ENCODE data around the gene DIABLO.
A peak's percentile ranks its signal among the peaks of the same experiment; 100 is the strongest.
"Not testable (repeated sequence)": the region's sequence is repeated elsewhere in the genome, so short reads cannot be mapped to it uniquely, and the experiment has no call there.

Gene DIABLO

GRCh38 chr12:122208073-122208820 lies 17.6 kb downstream of the DIABLO start:
- no peak for DNase-seq

DNA sequence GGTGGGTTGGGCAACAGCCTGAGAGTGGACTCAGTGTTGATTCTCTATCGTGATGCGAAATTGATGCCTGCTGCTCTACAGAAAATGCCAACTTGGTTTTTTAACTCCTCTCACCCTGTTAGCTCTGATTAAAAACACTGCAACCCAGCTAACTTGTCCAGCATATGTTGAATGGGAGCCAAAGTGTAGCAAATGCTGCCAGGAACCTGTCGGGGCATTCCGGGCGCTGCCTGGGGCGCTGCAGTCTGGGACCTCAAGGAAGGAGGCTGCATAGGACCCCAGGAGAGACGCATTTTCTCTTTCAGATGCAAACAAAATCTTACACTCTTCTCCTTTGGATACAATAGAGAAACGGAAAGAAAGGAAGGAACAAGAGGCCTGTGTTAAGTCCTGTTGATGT lies 18.5 kb downstream of the DIABLO start:
- DNase-seq = no peak

GRCh38 chr12:122206976-122207375 lies 18.9 kb downstream of the DIABLO start:
- DNase-seq = no peak

DNA sequence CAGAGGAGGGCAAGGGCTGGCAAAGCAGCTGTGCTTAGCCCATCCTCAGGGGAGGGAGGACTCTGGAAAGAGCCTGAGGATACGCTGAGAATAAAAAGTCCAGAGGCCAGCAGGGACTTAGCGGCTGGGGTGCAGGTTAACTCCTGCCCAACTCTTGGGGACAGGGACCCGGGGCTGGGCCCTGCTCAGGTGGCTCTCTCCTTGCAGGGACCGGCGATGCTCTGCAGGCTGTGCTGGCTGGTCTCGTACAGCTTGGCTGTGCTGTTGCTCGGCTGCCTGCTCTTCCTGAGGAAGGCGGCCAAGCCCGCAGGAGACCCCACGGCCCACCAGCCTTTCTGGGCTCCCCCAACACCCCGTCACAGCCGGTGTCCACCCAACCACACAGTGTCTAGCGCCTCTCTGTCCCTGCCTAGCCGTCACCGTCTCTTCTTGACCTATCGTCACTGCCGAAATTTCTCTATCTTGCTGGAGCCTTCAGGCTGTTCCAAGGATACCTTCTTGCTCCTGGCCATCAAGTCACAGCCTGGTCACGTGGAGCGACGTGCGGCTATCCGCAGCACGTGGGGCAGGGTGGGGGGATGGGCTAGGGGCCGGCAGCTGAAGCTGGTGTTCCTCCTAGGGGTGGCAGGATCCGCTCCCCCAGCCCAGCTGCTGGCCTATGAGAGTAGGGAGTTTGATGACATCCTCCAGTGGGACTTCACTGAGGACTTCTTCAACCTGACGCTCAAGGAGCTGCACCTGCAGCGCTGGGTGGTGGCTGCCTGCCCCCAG lies 19.6 kb downstream of the DIABLO start:
- DNase-seq = no peak

GRCh38 chr12:122205053-122205925 lies 20.6 kb downstream of the DIABLO start:
- no peak for DNase-seq

- DNase-seq = no peak
These were observed 21.4 kb downstream of the DIABLO start for GRCh38 chr12:122204167-122205052.

- DNase-seq = peak; percentile 70
These were observed 22.3 kb downstream of the DIABLO start, which contains the start of gene B3GNT4 for GRCh38 chr12:122203301-122204166. TSS of gene B3GNT4 (plus strand) at chr12:122203709. CDS start at chr12:122204619, 910 bp downstream.

DNA sequence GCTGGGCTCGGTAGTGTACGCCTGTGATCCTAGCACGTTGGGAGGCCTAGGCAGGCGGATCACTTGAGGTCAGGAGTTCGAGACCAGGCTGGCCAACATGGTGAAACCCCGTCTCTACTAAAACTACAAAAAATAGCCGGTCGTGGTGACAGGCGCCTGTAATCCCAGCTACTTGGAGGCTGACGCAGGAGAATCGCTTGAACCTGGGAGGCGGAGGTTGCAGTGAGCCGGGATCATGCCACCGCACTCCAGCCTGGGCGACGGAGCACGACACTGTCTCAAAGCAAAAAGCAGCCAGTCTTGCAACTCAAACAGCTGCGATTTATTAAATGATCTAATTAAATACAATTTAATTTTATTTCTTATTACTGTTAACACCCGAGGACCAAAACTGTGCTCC lies 23.0 kb downstream of the DIABLO start:
- not testable (repeated sequence) for DNase-seq

DNA sequence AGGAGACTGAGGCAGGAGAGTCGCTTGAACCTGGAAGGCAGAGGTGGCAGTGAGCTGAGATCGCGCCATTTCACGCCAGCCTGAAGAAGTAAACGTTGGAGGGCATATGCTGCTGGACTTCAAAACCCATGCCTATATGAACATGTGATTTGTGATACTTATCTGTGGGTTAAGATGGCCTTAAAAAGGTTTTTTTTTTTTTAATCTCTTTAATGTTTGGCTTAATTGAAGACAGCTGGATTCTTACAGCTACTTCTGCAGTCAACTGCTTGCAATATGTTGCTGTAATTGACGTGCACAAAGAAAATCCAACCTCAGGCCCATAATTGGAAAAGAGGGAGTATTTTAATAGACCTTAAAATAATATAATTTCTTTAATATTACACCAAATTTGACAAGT lies 23.8 kb downstream of the DIABLO start:
- DNase-seq = no peak

DNA sequence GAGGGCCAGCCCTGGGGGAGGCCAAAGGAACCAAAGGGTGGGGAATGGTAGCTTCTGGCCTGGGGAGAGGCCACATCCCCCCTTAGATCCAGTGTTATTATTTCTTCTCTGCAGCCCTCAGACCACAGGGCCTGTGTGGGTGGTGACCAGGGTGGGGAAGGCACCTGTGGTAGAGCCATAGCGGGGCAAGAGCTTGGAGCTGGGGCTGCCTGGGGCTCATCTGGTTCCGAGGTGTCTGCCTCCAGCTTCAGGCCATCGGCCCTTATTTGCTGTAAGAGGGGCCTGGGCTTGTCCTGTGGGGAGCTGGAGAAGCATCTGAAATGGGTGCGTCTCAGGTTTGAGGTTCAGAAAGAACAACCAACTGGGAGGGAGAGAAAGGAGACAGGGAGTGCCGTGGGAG lies 24.5 kb downstream of the DIABLO start:
- DNase-seq = no peak

DNA sequence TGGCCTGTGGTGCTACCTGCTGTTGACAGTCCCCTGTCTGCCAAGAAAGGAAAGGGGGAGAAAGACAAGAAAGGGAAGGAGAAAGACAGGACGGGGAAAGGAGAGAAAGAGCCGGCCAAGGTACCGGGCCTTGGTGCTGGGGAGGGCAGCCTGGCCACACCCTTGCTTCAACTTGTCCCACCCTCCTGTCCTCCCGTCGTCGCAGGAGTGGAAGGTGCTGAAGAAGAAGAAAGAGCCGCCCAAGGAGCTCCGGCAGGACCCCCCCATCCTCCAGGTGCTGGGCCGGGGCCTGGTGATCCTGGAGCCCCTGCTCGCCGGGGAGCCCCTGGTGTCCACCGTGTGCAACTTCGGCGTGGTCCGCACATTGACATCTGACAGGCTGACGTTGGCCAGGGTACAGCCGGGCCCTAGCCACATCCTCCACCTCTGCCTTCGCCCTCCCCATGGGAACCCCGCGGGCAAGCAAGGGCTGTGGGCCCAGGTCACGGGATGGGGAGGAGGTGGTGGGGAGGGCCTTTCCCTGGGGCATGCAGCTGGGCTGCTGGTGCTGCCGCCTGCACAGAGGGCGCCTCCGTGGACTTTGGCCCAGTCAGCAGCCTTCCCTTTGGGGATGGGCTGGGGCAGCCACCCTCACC lies 25.2 kb downstream of the DIABLO start:
- no peak for DNase-seq

DNA sequence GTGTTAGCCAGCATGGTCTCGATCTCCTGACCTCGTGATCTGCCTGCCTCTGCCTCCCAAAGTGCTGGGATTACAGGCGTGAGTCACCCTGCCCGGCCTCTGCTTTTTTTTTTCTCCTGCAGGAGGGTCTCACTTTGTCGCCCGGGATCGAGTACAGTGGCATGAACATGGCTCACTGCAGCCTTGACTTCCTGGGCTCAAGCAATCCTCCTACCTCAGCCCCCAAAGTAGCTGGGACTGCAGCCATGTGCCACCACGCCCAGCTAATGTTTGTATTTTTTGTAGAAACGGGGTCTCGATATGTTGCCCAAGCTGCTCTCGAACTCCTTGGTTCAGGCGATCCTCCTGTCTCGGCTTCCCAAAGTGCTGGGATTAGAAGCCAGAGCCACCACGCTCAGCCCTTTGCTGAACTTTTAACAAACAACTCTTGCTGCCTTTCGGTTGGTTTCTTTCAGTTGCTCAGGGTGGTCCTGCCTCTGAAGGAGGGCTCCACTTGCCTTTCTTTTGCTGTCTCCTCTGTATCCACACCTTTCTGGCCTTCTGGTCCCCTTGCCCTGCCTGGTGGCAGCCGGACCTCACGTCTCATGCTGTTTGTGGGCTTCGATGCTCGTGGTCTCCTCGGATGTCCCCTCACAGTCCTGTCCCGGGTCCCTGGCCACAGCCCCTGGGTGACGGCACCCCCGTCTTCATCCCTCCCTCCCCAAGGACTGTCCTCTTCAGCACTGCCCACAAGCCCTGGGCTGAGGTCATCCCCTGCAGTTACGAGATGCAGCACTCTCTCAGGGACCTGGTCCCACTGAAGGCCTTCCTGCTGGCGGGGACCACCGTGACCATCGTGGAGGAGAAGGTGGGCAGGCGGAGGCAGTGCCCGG lies 26.1 kb downstream of the DIABLO start:
- no peak for DNase-seq

DNA sequence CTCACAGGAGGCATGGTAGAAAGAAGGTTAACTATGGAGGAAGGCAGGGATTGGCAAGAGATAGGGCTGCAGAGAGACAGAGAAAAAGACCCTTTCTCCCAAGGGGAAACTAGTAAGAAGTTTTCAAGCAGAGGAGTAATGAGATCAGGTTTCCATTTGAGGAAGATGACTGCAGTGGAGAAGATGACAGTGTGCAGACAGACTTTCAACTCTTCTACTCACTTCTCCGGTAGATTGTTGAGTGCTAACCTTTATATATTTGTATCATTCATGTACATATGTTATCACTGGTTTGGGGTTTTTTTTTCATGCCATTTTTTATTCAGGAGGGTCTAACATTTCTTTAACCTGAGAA lies 28.3 kb downstream of the DIABLO start:
- no peak for DNase-seq

DNA sequence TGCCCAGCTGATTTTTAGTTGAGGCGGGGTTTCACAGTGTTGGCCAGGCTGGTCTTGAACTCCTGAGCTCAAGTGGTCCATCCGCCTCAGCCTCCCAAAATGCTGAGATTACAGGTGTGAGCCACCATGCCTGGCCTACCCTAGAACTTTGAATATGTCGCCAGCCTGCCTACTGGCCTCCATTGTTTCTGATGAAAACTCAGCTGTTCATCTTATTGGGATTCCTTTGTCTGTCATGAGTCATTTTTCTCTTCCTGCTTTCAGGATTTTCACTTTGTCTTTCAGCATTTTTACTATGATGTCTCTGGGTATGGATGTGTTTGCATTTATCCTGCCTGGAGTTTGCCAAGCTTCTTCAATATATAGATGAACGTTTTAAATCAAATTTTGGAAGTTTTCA lies 30.4 kb downstream of the DIABLO start:
- no peak for DNase-seq

DNA sequence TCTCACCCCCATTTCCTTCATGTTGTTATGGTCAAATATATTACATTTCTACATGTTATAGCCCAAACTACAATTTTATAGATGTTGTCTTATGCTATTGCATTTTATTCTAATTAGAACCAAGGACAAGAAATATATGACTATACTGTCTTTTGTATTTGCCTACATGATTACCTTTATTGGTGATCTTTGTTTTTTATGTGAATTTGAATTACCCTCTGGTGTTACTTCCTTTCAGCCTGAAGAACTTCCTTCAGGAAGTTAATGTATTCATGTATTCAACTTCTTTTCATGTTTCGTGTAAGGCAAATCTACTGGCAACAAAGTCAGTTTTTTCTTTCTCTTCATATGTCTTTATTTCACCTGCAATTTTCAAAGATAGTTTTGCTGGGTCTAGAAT lies 31.0 kb downstream of the DIABLO start:
- no peak for DNase-seq

GRCh38 chr12:122192441-122192840 lies 33.4 kb downstream of the DIABLO start:
- no peak for DNase-seq

GRCh38 chr12:122190842-122191668 lies 34.8 kb downstream of the DIABLO start:
- peak; percentile 59 for DNase-seq

DNA sequence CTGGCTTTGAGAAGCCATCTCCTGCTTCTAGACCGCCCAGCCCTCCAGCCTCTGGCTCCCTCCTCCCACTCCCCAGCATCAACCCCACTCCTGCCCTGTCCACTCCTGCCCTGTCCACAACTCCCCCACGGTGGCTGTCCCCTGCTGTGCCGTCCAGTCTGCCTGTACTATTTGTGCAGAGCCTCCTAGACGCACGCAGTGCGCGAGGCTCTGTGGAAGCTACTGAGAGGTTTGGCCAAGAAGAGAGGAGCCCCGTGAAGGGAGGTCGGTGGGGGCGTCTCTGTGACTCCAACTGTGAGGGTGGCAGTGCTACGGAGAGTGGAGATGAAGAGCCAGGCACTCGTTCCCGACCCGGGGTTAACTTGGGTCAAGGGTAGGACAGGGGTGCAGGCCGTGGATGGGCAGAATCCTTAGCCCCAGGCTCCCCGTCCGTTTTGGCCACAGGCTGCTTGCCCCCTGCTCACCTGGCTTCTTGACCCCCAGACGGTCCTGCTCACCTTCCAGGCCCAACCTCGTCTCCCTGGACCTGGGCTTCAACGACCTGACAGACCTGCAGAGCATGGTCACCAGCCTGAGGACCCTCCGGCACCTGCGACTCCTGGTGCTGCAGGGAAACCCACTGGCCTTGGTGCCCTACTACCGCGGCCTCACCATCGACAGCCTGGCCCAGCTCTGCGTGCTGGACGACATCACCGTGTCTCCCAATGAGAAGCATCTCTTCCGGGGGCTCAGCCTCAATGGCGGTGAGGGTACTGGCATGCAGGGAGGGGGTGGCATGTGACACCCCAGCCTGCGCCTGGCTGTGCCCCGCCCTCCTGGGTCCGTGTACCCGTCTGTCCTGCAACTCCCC lies 36.0 kb downstream of the DIABLO start:
- no peak for DNase-seq

Measured in NCI-H1436 (cell line).